HEK293 (cell line): ENCODE data around the gene ANAPC5.

Source experiments
- GLI2 ChIP-seq: fragments of 450-650 bp; formaldehyde crosslinking; IDR thresholded peaks from 2 replicates; pipeline ENCODE4; 2017; ENCODE audit warnings: missing biosample characterization, missing genetic modification characterization, low read depth, borderline replicate concordance
- GLI4 ChIP-seq: fragments of 450-650 bp; formaldehyde crosslinking; IDR thresholded peaks from 2 replicates; pipeline ENCODE4 v1.5.1; 2016; ENCODE audit warnings: missing biosample characterization, missing genetic modification characterization
- HOXA7 ChIP-seq: sonication (generic); formaldehyde crosslinking; IDR thresholded peaks from 2 replicates; pipeline ENCODE4 v1.8.1; 2022; ENCODE audit warnings: missing genetic modification reagents, borderline replicate concordance
- INSM2 ChIP-seq: fragments of 450-650 bp; formaldehyde crosslinking; IDR thresholded peaks from 2 replicates; pipeline ENCODE4 v1.5.1; 2016; ENCODE audit warnings: missing biosample characterization, missing genetic modification characterization
- KLF9 ChIP-seq: fragments of 450-650 bp; formaldehyde crosslinking; IDR thresholded peaks from 2 replicates; pipeline ENCODE4 v1.5.1; 2016; ENCODE audit warnings: missing biosample characterization, missing genetic modification characterization, low read depth
- MYNN ChIP-seq: fragments of 450-650 bp; formaldehyde crosslinking; IDR thresholded peaks from 2 replicates; pipeline ENCODE4 v1.5.1; 2016; ENCODE audit warnings: missing biosample characterization, missing genetic modification characterization, borderline replicate concordance
- SALL2 ChIP-seq: fragments of 450-650 bp; formaldehyde crosslinking; IDR thresholded peaks from 2 replicates; pipeline ENCODE4 v1.5.0; 2017; ENCODE audit warnings: missing biosample characterization, mild to moderate bottlenecking, missing genetic modification characterization, borderline replicate concordance
- YY2 ChIP-seq: fragments of 450-650 bp; formaldehyde crosslinking; IDR thresholded peaks from 2 replicates; pipeline ENCODE4 v1.5.1; 2016; ENCODE audit warnings: missing biosample characterization, missing genetic modification characterization
- ZBTB1 ChIP-seq: fragments of 450-650 bp; formaldehyde crosslinking; IDR thresholded peaks from 2 replicates; pipeline ENCODE4 v1.5.1; 2016; ENCODE audit warnings: missing biosample characterization, missing genetic modification characterization
- ZBTB7A ChIP-seq: fragments of 450-650 bp; formaldehyde crosslinking; IDR thresholded peaks from 2 replicates; pipeline ENCODE4 v1.5.1; 2016; ENCODE audit warnings: low read depth, missing biosample characterization, missing genetic modification characterization
- ZFP69B ChIP-seq: fragments of 450-650 bp; formaldehyde crosslinking; IDR thresholded peaks from 2 replicates; pipeline ENCODE4 v1.5.1; 2016; ENCODE audit warnings: missing biosample characterization, missing genetic modification characterization
- ZNF112 ChIP-seq: fragments of 450-650 bp; formaldehyde crosslinking; IDR thresholded peaks from 2 replicates; pipeline ENCODE4 v1.5.0; 2017; ENCODE audit warnings: missing biosample characterization, missing genetic modification characterization
- ZNF202 ChIP-seq: fragments of 450-650 bp; formaldehyde crosslinking; IDR thresholded peaks from 2 replicates; pipeline ENCODE4 v1.5.1; 2016; ENCODE audit warnings: missing biosample characterization, missing genetic modification characterization, borderline replicate concordance
- ZNF266 ChIP-seq: fragments of 450-650 bp; formaldehyde crosslinking; IDR thresholded peaks from 2 replicates; pipeline ENCODE4 v1.5.1; 2016; ENCODE audit warnings: missing biosample characterization, missing genetic modification characterization, low read depth
- ZNF274 ChIP-seq, 2 experiments: fragments of 200-500 bp in 1 of 2; fragments of 450-650 bp in 1 of 2; sonication (Bioruptor generic) in 1 of 2; formaldehyde crosslinking in 1 of 2; IDR thresholded peaks; 2 replicates each; pipeline versions ENCODE4 v1.5.1 to v1.6.1; 2014 to 2016; ENCODE audit warnings: borderline replicate concordance in 1 of 2, inconsistent platforms in 1 of 2, low read length in 1 of 2, missing biosample characterization in 1 of 2, missing genetic modification characterization in 1 of 2
- ZNF292 ChIP-seq: fragments of 450-650 bp; formaldehyde crosslinking; IDR thresholded peaks from 2 replicates; pipeline ENCODE4 v1.5.1; 2016; ENCODE audit warnings: low read depth, missing biosample characterization, missing genetic modification characterization, borderline replicate concordance
- ZNF362 ChIP-seq: fragments of 450-650 bp; formaldehyde crosslinking; IDR thresholded peaks from 2 replicates; pipeline ENCODE4 v1.5.1; 2016; ENCODE audit warnings: missing biosample characterization, missing genetic modification characterization
- ZNF394 ChIP-seq: fragments of 450-650 bp; formaldehyde crosslinking; IDR thresholded peaks from 2 replicates; pipeline ENCODE4 v1.5.1; 2016; ENCODE audit warnings: missing biosample characterization, missing genetic modification characterization, mild to moderate bottlenecking, moderate library complexity, borderline replicate concordance
- ZNF560 ChIP-seq: fragments of 450-650 bp; formaldehyde crosslinking; IDR thresholded peaks from 2 replicates; pipeline ENCODE4 v1.5.1; 2017; ENCODE audit warnings: missing biosample characterization, missing genetic modification characterization, borderline replicate concordance
- ZNF596 ChIP-seq: fragments of 450-650 bp; IDR thresholded peaks from 2 replicates; pipeline ENCODE4 v1.5.0; 2018; ENCODE audit warnings: missing biosample characterization, mild to moderate bottlenecking, missing genetic modification characterization, moderate library complexity
- ZNF610 ChIP-seq: fragments of 450-650 bp; formaldehyde crosslinking; IDR thresholded peaks from 2 replicates; pipeline ENCODE4 v1.5.1; 2016; ENCODE audit warnings: missing biosample characterization, missing genetic modification characterization, borderline replicate concordance
- ZNF658 ChIP-seq: fragments of 450-650 bp; formaldehyde crosslinking; IDR thresholded peaks from 2 replicates; pipeline ENCODE4; 2016; ENCODE audit warnings: missing biosample characterization, missing genetic modification characterization
- ZNF776 ChIP-seq: fragments of 450-650 bp; formaldehyde crosslinking; IDR thresholded peaks from 2 replicates; pipeline ENCODE4 v1.5.0; 2017; ENCODE audit warnings: missing biosample characterization, missing genetic modification characterization, borderline replicate concordance
- ZNF785 ChIP-seq: fragments of 450-650 bp; formaldehyde crosslinking; IDR thresholded peaks from 2 replicates; pipeline ENCODE4 v1.5.1; 2016; ENCODE audit warnings: missing biosample characterization, missing genetic modification characterization
- ZSCAN23 ChIP-seq: fragments of 450-650 bp; formaldehyde crosslinking; IDR thresholded peaks from 2 replicates; pipeline ENCODE4 v1.5.1; 2016; ENCODE audit warnings: missing biosample characterization, missing genetic modification characterization
- ZSCAN30 ChIP-seq: fragments of 450-650 bp; IDR thresholded peaks from 2 replicates; pipeline ENCODE4 v1.5.1; 2018; ENCODE audit warnings: missing biosample characterization, mild to moderate bottlenecking, missing genetic modification characterization, moderate library complexity
- TF ChIP-seq, protein P1 (sequence below): fragments of 450-650 bp; formaldehyde crosslinking; IDR thresholded peaks from 2 replicates; pipeline ENCODE4 v1.5.1; 2016; ENCODE audit warnings: missing biosample characterization, missing genetic modification characterization
- TF ChIP-seq, protein P2 (sequence below): fragments of 450-650 bp; formaldehyde crosslinking; IDR thresholded peaks from 2 replicates; pipeline ENCODE4 v1.5.1; 2016; ENCODE audit warnings: missing biosample characterization, missing genetic modification characterization
- TF ChIP-seq, protein P3 (sequence below): fragments of 450-650 bp; formaldehyde crosslinking; IDR thresholded peaks from 2 replicates; pipeline ENCODE4 v1.5.1; 2016; ENCODE audit warnings: missing biosample characterization, missing genetic modification characterization, borderline replicate concordance
- TF ChIP-seq, protein P4 (sequence below): fragments of 450-650 bp; formaldehyde crosslinking; IDR thresholded peaks from 2 replicates; pipeline ENCODE4 v1.5.1; 2016; ENCODE audit warnings: missing biosample characterization, missing genetic modification characterization

Gene ANAPC5

GRCh38 chr12:121296618-121297434, 55.4 kb downstream of the ANAPC5 start, which contains the start of gene CAMKK2 (continued):
- TF ChIP-seq ZNF610 (no peak), ZNF292 (tag by site-specific recombination) (no peak), ZSCAN30 (0 out of 2 replicates have a peak, but pooled peaks have one; percentile 45), ZNF202 (no peak), GLI2 (tag by site-specific recombination) (no peak), ZBTB1 (tag by site-specific recombination) (no peak), SALL2 (tag by site-specific recombination) (no peak), ZSCAN23 (tag by site-specific recombination) (no peak), ZNF112 (tag by site-specific recombination) (no peak), ZNF560 (tag by site-specific recombination) (no peak), ZNF266 (tag by site-specific recombination) (no peak), ZFP69B (tag by site-specific recombination) (peak; percentile 47; the same call in 1 of the 2 replicates), KLF9 (tag by site-specific recombination) (peak; percentile 40; the same call in 1 of the 2 replicates), MYNN (tag by site-specific recombination) (no peak), ZNF394 (tag by site-specific recombination) (no peak), HOXA7 (CRISPR knock-in tag) (no peak), ZBTB7A (tag by site-specific recombination) (no peak; the same call in 1 of the 2 replicates), ZNF785 (tag by site-specific recombination) (no peak), ZNF274 (IDR thresholded peaks at IDR 0.05; ENCODE audit: low read length) (no peak), ZNF274 (tag by site-specific recombination; IDR thresholded peaks at IDR 0.05; ENCODE audit: borderline replicate concordance) (no peak), INSM2 (tag by site-specific recombination) (peak; percentile 38; the same call in 1 of the 2 replicates), ZNF776 (tag by site-specific recombination) (no peak), ZNF362 (no peak), ZNF658 (no peak), ZNF596 (no peak), YY2 (no peak), GLI4 (tag by site-specific recombination) (no peak)
- TF ChIP-seq, protein P1, sequence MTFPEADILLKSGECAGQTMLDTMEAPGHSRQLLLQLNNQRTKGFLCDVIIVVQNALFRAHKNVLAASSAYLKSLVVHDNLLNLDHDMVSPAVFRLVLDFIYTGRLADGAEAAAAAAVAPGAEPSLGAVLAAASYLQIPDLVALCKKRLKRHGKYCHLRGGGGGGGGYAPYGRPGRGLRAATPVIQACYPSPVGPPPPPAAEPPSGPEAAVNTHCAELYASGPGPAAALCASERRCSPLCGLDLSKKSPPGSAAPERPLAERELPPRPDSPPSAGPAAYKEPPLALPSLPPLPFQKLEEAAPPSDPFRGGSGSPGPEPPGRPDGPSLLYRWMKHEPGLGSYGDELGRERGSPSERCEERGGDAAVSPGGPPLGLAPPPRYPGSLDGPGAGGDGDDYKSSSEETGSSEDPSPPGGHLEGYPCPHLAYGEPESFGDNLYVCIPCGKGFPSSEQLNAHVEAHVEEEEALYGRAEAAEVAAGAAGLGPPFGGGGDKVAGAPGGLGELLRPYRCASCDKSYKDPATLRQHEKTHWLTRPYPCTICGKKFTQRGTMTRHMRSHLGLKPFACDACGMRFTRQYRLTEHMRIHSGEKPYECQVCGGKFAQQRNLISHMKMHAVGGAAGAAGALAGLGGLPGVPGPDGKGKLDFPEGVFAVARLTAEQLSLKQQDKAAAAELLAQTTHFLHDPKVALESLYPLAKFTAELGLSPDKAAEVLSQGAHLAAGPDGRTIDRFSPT (tag by site-specific recombination): no peak
- TF ChIP-seq, protein P2, sequence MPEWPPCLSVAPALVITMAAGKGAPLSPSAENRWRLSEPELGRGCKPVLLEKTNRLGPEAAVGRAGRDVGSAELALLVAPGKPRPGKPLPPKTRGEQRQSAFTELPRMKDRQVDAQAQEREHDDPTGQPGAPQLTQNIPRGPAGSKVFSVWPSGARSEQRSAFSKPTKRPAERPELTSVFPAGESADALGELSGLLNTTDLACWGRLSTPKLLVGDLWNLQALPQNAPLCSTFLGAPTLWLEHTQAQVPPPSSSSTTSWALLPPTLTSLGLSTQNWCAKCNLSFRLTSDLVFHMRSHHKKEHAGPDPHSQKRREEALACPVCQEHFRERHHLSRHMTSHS (tag by site-specific recombination): no peak
- TF ChIP-seq, protein P3, sequence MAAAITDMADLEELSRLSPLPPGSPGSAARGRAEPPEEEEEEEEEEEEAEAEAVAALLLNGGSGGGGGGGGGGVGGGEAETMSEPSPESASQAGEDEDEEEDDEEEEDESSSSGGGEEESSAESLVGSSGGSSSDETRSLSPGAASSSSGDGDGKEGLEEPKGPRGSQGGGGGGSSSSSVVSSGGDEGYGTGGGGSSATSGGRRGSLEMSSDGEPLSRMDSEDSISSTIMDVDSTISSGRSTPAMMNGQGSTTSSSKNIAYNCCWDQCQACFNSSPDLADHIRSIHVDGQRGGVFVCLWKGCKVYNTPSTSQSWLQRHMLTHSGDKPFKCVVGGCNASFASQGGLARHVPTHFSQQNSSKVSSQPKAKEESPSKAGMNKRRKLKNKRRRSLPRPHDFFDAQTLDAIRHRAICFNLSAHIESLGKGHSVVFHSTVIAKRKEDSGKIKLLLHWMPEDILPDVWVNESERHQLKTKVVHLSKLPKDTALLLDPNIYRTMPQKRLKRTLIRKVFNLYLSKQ: no peak
- TF ChIP-seq, protein P4, sequence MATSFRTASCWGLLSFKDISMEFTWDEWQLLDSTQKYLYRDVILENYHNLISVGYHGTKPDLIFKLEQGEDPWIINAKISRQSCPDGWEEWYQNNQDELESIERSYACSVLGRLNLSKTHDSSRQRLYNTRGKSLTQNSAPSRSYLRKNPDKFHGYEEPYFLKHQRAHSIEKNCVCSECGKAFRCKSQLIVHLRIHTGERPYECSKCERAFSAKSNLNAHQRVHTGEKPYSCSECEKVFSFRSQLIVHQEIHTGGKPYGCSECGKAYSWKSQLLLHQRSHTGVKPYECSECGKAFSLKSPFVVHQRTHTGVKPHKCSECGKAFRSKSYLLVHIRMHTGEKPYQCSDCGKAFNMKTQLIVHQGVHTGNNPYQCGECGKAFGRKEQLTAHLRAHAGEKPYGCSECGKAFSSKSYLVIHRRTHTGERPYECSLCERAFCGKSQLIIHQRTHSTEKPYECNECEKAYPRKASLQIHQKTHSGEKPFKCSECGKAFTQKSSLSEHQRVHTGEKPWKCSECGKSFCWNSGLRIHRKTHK (tag by site-specific recombination): no peak
